ENCODE data around the gene DPPA2.

- no peak for TF ChIP-seq CTCF (conservative IDR thresholded peaks at IDR 0.05)
- no peak for TF ChIP-seq ZFX (IDR thresholded peaks at IDR 0.05)
Measured at GRCh38 chr3:109356442-109357155, 40.3 kb upstream of the DPPA2 start.
